ENCODE measurements around the gene SERHL2. TPM values are rescaled to one million over a fixed set of nuclear protein-coding genes. Genes with fewer than 3 reads are reported as not detected.

The SERHL2 gene
- total RNA-seq, 1 donor from 2014 or later, result 0.60 TPM

Other genes starting within 250 kb of the SERHL2 start
- 2.8 TPM for gene NFAM1, start 121.6 kb upstream of the SERHL2 start, total RNA-seq
- 10.5 TPM for gene RRP7A, start 34.2 kb upstream of the SERHL2 start, total RNA-seq
- gene POLDIP3, start 60.9 kb downstream of the SERHL2 start, total RNA-seq, result 20.8 TPM
- gene ATP5MGL, start 86.6 kb downstream of the SERHL2 start, total RNA-seq, result 0.75 TPM
- 147 TPM for gene CYB5R3, start 95.4 kb downstream of the SERHL2 start, total RNA-seq
- 1.0 TPM for gene A4GALT, start 166.9 kb downstream of the SERHL2 start, total RNA-seq

Data from left lobe of liver (tissue), 1 donor.